Jurkat, Clone E6-1 (cell line): ENCODE measurements around the gene KIF2A. TPM values are rescaled to one million over a fixed set of nuclear protein-coding genes. Genes with fewer than 3 reads are reported as not detected.

ENCODE experiments used
- DNase-seq: peaks from one replicate; pipeline ENCODE4 v3.0.0-alpha.2; 2011; ENCODE audit warnings: low read depth, low spot score
- H3K4me3 ChIP-seq: 2 replicates; pipeline ENCODE4 v1.5.1; 2011; ENCODE audit warnings: mild to moderate bottlenecking, low read length, control low read depth, moderate library complexity
- polyA plus RNA-seq: library from polyadenylated mRNA; unstranded; fragments of >200 nt; gene quantifications from one replicate; pipeline ENCODE4 v1.2.1, GENCODE V29; 2012; ENCODE audit warnings: missing spikeins; ENCODE audit not compliant: insufficient read length, insufficient read depth

KIF2A gene
- 72.3 TPM for polyA plus RNA-seq

DNA sequence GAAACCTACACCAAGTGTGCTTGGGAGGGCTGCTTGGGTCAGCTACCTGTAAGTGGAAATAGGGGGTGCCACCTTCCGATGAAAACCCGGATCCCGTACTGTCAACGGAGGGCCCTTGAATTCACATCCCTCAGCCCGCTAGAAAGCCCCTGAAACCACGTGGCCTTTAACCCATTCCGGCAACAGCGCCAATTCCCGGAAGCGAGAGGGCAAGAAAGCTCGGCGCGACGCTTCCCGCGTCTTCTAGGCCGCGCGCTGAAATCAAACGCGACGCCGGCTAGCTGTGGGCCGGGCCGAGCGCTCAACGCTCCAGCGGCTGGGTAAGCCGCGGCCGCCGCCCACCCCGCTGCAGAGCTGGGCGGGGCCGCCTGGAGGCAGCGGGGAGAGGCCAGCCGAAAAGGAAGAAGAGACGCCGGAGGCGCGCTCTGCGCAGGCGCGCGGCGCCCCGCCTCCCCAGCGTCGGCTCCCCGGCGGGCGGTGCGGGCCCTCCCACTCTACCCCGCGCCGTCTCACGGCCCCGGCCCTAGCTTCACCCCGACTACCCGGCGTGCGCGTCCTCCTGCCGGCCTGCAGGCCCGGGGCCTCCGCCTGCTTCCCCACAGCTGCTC, at the start of gene KIF2A:
Gene KIF2A (plus strand): TSS at position 492 of the 608 bp plus-strand sequence. CDS start 267 bp downstream, outside the sequence.
- peak; percentile 94 for DNase-seq
- H3K4me3 ChIP-seq: peak within 1 kb of the TSS; percentile 80

- H3K4me3 ChIP-seq: no peak overlapping the region
- no peak for DNase-seq
Observed at GRCh38 chr5:62257020-62257367, 49.0 kb upstream of the KIF2A start.

- DNase-seq: no peak
- H3K4me3 ChIP-seq: no peak overlapping the region
Observed at GRCh38 chr5:62258654-62259053, 47.4 kb upstream of the KIF2A start.

DNA sequence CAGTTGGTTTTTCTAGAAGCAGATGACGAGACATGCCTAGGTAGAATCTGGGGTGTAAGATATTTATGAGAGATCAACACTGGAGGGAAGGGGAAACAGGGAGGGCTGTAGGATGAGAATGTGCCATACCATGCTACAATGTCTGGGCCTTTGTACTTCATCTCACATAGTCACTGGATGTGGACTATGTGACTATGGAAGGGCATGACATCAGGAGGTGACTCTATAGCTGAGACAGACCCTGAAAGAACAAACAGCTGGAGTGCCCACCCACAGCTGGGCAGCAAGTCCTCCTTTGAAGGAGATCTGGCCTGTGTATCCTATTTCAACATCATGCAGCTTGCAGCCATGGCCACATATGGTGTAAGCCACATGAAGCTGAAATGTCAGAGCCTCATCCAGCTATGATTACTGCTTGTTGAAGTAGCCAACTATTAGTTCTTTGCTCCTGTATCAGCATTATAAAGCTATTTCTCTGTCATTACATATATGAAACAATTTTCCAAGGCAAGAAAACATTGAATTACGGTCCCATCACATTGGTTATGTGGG, 46.2 kb upstream of the KIF2A start:
- DNase-seq: no peak

GRCh38 chr5:62260513-62260912, 45.5 kb upstream of the KIF2A start:
- no peak for DNase-seq
- no peak overlapping the region for H3K4me3 ChIP-seq

More for the DNA sequence above, 46.2 kb upstream of the KIF2A start:
- no peak overlapping the region for H3K4me3 ChIP-seq

GRCh38 chr5:62263401-62263800, 42.6 kb upstream of the KIF2A start:
- DNase-seq: no peak
- no peak overlapping the region for H3K4me3 ChIP-seq

DNA sequence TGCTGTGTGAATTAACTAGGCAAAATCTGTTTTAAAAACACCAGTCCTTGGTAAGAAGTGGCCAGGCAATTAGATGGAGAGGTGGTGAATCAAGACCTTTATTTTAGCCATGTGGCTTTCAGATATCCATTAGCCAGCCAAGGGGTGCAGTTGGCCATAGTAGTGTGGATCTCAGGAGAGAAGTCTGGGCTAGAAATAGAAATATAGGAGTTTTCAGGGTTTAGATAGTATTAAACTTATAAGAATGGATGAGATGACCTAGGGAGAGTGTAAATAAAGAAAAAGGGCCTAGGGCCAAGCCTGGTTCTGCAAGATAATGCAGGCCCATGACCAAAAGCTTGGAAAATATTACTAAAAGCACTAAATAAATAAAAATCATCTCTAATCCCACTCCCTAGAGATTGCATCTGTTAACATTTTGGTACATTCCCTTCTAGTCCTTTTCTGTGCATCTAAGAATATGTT, 40.3 kb upstream of the KIF2A start:
- no peak for DNase-seq
- no peak overlapping the region for H3K4me3 ChIP-seq

GRCh38 chr5:62266573-62266972, 39.4 kb upstream of the KIF2A start:
- DNase-seq: no peak
- H3K4me3 ChIP-seq: no peak overlapping the region

DNA sequence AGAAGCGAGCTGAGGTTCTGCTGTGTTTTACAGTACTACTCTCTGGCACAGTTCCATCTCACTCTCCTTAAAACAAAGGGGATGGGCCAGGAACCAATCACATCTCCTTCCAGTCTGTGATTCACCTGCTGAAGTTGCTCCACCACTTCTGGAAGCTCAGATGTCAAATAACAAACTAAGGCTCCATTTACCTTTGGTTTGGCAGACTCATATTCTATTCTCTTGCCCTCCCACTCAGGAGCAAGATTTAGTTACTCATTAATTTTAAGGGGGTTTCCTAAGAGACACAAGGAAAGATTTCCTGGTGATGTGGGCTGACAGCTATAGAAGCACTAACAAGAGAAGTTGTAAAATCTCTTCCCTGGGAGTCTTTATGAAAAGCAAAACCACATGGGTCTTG, 37.8 kb upstream of the KIF2A start:
- no peak for DNase-seq
- H3K4me3 ChIP-seq: no peak overlapping the region

DNA sequence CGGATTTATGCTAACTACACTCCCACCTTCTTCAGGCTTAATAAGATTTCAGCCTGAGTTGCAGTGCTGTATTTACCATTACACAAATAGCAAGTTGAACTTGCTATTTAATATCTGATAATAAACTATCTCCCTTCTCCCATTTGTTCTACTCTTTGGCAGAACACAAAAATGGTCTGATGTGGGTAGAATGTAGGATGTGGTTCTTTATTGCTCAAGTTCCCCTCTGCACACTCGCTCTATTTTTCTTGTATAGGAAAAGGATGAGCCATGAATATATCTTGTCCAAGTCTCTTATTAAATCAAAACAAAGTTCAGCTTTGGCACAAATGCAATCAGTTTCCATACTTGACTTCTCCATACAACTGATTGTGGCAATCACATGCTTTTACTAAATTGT, 37.2 kb upstream of the KIF2A start:
- peak; percentile 64 for DNase-seq
- no peak overlapping the region for H3K4me3 ChIP-seq

DNA sequence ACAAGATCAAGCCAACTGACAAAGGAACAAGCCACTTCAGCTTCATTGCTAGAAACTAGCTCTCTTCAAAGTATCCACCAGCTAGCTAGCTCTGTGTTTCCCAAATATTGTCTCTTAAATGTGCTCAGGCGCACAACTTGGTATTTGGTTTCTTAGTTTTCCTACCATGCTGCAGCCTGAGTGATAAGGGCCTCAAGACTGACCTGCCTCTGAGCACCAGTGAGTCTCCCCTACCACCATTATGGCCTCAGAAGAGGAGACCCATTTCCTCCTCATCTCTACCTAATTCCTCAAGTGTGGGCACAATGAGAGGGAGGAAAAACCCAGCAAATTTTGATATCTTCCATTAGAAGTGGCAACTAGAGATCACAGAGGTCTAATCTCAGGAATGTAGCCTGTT, 34.6 kb upstream of the KIF2A start:
- no peak for DNase-seq
- no peak overlapping the region for H3K4me3 ChIP-seq

DNA sequence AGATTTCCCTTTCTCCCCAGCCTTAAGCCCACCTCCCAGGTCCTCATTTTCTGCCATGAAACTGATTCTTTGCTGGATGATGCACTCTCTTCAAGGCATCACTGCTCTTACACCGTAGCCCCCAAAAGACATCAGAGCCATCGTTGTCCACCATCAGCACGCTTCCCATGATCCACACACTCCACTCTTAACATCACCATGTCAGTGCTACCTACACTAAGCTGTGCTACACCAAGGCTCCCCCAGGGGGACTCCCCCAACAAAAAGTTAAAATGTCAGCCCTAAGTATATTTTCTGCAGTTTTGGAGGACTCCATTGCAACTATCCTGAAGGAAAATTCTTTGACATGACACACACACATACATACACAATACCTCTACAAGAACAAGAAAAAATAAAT, 34.1 kb upstream of the KIF2A start:
- no peak overlapping the region for H3K4me3 ChIP-seq
- DNase-seq: no peak

GRCh38 chr5:62273687-62274086, 32.3 kb upstream of the KIF2A start:
- H3K4me3 ChIP-seq: no peak overlapping the region
- DNase-seq: no peak

- no peak for DNase-seq
- H3K4me3 ChIP-seq: no peak overlapping the region
Observed at GRCh38 chr5:62275581-62275980, 30.4 kb upstream of the KIF2A start.

GRCh38 chr5:62281411-62281810, 24.6 kb upstream of the KIF2A start:
- no peak for DNase-seq
- no peak overlapping the region for H3K4me3 ChIP-seq

DNA sequence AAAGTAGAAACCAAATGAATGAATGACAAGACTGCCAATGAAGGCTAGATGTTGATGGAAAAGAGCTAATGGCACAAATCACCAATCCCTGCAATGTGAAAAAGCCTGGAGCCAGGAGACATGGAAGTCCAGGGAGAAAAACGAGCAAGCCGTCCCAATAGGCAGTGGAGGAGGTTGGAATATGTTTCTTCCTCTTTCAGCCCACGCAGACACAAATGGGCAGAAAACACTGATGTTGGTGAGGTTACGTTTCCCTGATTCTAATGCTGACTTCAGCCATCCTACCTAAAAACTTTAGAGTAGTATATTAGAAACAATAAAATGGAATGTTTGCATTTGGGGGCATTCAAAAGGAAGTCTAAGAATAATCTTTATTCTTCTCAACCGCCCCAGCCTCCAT, 23.9 kb upstream of the KIF2A start:
- no peak overlapping the region for H3K4me3 ChIP-seq
- no peak for DNase-seq

GRCh38 chr5:62283005-62283404, 23.0 kb upstream of the KIF2A start:
- DNase-seq: no peak

GRCh38 chr5:62283861-62284260, 22.1 kb upstream of the KIF2A start:
- H3K4me3 ChIP-seq: no peak overlapping the region
- DNase-seq: no peak

More at GRCh38 chr5:62283005-62283404, 23.0 kb upstream of the KIF2A start:
- H3K4me3 ChIP-seq: no peak overlapping the region

GRCh38 chr5:62284946-62285891, 20.8 kb upstream of the KIF2A start:
- no peak overlapping the region for H3K4me3 ChIP-seq
- DNase-seq: no peak

DNA sequence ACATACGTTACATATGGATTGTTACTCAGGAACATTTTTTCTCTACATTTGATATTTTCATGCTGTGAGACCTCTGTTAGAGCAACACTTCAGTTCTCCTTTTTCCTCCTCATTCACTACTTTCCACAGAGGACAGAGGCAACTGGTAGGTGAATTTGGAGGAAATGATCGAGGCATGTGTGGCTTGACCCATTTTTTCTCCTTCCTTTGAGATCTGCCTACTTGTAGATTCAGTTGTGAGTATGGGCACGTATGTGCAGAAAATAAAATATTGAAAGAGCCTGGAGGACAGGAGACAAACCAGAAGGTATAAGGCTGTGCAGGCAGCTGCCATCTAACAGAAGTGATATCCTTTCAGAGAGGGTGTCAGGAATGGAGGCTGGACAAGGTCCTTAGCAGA, 19.2 kb upstream of the KIF2A start:
- no peak overlapping the region for H3K4me3 ChIP-seq
- DNase-seq: no peak
